Measurements from ENCODE around the gene POLR2J. TPM values are rescaled to one million over a fixed set of nuclear protein-coding genes. Genes with fewer than 3 reads are reported as not detected.

Gene POLR2J
- total RNA-seq, 2 experiments from 2014 or later = 71.2 to 72.9 TPM

DNA sequence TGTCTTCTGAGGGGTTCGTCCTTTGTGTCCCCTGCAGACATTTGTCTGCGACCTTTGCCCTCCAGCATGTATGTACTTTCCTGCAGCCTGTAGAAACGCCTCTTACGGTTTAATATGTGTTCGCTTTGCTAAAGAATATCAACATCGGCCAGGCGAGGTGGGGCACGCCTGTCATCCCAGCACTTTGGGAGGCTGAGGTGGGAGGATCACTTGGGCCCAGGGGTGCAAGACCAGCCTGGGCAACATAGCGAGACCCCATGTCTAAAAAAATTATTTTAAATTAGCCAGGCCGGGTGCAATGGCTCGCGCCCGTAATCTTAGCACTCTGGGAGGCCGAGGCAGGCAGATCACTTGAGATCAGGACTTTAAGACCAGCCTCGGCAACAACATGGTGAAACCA, 29.6 kb downstream of the POLR2J start:
- ChIA-PET POLR2A (interaction anchor here (0.7 kb wide), 1 partner anchor 51 kb away, joined by 4 read pairs; no protein-coding TSS in a partner anchor), CTCF (interaction anchor here (1.6 kb wide), 1 partner anchor 45 kb away, joined by 6 read pairs; no protein-coding TSS in a partner anchor)

DNA sequence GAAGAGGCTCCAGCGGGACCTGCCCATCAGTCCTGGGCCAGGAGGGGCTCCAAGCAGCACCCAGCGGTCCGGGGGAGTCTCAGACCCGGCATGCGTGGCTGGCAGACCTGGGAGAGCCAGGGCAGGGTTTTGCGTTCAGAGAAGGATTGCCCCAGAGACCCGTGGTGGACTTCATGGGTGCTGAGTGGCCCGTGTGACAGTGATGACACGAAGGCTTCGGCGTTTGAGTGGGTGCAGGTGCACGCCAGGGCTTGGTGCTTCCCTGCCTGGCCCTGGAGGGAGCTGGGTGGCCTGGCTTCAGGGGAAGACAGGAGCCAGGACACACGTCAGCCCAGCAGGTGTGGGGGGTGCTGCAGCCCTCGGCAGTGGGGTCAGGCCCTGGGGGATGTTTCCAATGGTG, 31.4 kb downstream of the POLR2J start:
- CTCF ChIA-PET = no interaction called here
- POLR2A ChIA-PET = no interaction called here

DNA sequence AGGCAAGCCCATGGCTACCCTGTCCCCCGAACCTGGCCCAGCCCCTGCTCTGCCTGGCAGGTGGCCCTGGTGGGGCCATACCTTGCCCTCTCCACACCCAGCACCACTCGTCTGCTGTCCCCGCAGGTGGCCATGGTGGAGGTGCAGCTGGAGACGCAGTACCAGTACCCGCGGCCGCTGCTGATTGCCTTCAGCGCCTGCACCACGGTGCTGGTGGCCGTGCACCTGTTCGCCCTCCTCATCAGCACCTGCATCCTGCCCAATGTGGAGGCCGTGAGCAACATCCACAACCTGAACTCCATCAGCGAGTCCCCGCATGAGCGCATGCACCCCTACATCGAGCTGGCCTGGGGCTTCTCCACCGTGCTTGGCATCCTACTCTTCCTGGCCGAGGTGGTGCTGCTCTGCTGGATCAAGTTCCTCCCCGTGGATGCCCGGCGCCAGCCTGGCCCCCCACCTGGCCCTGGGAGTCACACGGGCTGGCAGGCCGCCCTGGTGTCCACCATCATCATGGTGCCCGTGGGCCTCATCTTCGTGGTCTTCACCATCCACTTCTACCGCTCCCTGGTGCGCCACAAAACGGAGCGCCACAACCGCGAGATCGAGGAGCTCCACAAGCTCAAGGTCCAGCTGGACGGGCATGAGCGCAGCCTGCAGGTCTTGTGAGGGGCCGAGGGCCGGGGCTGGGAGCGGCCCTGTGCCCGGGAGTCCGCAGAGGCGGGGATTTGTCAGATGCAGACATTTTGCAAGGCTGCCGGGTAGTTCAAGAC, 32.1 kb downstream of the POLR2J start:
- POLR2A ChIA-PET = no interaction called here
- CTCF ChIA-PET = no interaction called here

DNA sequence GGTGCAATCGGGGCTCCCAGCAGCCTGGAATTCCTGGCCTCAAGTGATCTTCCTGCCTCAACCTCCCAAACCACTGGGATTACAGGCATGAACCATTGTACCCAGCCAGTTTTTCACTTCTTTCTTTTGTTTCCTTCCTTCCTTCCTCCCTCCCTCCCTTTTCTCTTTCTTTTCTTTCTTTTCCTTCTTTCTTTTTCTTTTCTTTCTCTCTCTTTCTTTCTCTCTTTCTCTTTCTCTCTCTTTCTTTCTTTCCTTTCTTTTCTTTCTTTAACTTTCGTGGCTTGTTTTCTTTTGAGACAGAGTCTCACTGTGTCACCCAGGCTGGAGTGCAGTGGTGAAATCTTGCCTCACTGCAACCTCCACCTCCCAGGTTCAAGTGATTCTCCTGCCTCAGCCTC, 33.0 kb downstream of the POLR2J start:
- ChIA-PET CTCF (no interaction called here), POLR2A (no interaction called here)

GRCh38 chr7:102444961-102445673, 33.6 kb downstream of the POLR2J start:
- CTCF ChIA-PET = no interaction called here

GRCh38 chr7:102439963-102440795, 38.5 kb downstream of the POLR2J start:
- ChIA-PET CTCF (interaction anchor here (0.6 kb wide), 1 partner anchor 10 kb away, joined by 3 read pairs; no protein-coding TSS in a partner anchor), POLR2A (no interaction called here)

More at GRCh38 chr7:102444961-102445673, 33.6 kb downstream of the POLR2J start:
- POLR2A ChIA-PET = no interaction called here

DNA sequence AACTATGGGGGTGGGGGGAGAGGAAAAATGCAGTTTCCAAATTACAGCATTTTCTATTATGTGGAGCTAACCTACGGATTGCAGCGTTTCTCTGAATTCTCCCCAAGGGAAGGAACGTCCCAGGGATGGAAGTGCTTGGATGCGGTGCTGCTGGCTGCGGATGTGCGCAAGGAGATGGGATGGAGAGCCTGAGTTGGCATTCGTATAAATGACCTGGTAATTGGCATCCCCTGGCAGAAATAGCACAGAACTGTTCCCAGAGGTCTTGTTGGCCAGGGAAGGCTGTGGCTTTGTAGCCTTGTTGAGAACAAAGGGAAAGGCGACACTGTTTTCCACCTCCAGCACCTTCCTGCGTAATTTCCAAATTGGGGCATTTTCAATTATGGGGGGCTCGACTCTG, 42.6 kb downstream of the POLR2J start:
- ChIA-PET POLR2A (no interaction called here), CTCF (interaction anchor here (1.3 kb wide), 1 partner anchor 20 kb away, joined by 3 read pairs; no protein-coding TSS in a partner anchor)

- CTCF ChIA-PET = interaction anchor here (0.6 to 2.9 kb wide), 6 partner anchors 8 to 33 kb away, joined by 3 to 14 read pairs (median 4); no protein-coding TSS in a partner anchor
- POLR2A ChIA-PET = interaction anchor here (1.1 kb wide), 1 partner anchor 9 kb away, joined by 5 read pairs; no protein-coding TSS in a partner anchor
These were observed 44.7 kb downstream of the POLR2J start for GRCh38 chr7:102434039-102434486.

DNA sequence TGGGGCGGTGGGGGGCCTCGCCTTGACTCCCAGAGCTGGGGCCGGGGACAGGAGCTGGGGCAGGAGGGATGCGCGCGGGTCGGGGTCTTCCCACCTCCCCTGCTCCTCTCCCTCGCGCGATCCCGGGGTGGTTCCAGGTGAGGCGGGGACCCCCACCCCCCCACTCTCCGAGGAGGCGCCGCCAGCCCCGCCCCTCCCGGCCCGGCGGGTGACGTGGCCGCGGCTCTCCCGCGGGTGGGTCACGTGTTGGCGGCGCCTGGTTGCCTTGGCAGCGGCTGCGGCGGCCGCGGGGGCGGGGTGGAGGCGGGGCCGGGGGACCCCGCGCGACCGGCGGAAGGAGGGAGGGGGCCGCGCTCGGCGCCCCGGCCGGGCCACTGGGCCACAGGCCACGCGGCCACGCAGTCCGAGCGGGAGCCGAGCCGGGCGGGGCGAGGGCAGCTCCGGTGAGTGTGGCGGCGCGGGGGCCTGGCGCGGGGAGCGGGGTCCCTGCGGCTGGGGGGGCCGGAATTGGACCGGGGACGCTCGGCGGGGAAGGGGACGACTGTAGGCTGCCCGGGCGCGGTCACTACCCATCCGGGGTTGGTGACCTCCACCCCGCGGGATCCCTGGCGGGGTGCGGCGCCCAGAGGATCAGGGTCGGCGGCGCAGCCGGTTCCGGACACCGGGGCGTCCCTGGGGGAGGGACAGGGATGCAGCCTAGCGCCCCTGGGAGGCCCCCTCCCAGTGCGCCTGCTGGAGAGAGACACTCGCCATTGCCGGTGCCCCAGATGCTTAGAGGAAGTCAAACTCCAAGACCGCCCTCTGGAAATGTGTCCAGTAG, 45.3 kb downstream of the POLR2J start, which contains the start of gene ORAI2:
Gene ORAI2, plus strand, starts transcription at position 357 of the 820 bp plus-strand sequence. CDS start 5,382 bp downstream, outside the sequence.
- CTCF ChIA-PET = interaction anchor here (0.6 to 2.9 kb wide), 6 partner anchors 8 to 32 kb away, joined by 3 to 14 read pairs (median 4); no protein-coding TSS in a partner anchor

GRCh38 chr7:102432442-102433218, 46.1 kb downstream of the POLR2J start:
- POLR2A ChIA-PET = interaction anchor here (0.7 to 1.5 kb wide), 2 partner anchors 17 to 24 kb away, joined by 3 to 8 read pairs; no protein-coding TSS in a partner anchor
- CTCF ChIA-PET = interaction anchor here (1.8 to 2.9 kb wide), 2 partner anchors 16 to 27 kb away, joined by 7 to 14 read pairs; no protein-coding TSS in a partner anchor

More for the DNA sequence above, 45.3 kb downstream of the POLR2J start, which contains the start of gene ORAI2:
- POLR2A ChIA-PET = interaction anchor here (0.7 to 1.1 kb wide), 2 partner anchors 8 to 23 kb away, joined by 3 to 5 read pairs; no protein-coding TSS in a partner anchor

DNA sequence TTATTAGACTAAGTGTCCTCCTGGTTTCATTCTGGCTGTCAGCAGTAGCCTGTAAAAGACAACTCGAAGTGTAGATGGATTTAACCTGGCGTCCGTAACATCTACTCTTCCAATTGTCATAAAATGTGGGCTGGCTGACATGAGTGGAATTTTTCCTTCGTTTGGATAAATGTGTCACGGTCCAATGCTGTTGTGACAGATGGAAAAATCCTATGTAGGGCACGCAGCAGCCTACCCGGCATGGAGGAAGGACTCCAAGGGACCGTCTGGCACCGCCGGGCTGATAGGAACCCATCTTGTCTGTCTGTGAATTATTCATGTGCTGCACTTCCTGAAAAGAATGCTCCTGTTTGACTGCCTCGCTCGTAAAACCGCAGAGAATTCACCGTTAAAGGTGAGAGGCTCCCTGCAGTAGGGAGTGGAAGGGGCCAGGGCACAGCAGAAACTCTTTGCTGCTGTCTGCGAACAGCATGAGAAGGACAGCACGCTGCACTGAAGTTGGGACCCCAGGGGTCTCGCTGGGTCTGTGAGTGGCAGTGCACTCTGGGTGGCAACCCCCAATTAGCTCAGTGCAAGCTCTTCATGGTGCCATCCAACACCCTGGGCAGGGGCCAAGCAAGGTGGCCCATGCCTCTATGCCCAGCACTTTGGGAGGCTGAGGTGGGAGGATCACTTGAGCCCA, 47.0 kb downstream of the POLR2J start:
- POLR2A ChIA-PET = interaction anchor here (0.6 to 1.5 kb wide), 2 partner anchors 16 to 19 kb away, joined by 3 to 8 read pairs; no protein-coding TSS in a partner anchor
- CTCF ChIA-PET = interaction anchor here (0.7 to 1.8 kb wide), 2 partner anchors 15 to 502 kb away, joined by 3 to 7 read pairs; no protein-coding TSS in a partner anchor

GRCh38 chr7:102429141-102429899, 49.4 kb downstream of the POLR2J start:
- ChIA-PET CTCF (no interaction called here), POLR2A (interaction anchor here (0.5 to 0.6 kb wide), 2 partner anchors 12 to 34 kb away, joined by 3 to 5 read pairs; no protein-coding TSS in a partner anchor)

DNA sequence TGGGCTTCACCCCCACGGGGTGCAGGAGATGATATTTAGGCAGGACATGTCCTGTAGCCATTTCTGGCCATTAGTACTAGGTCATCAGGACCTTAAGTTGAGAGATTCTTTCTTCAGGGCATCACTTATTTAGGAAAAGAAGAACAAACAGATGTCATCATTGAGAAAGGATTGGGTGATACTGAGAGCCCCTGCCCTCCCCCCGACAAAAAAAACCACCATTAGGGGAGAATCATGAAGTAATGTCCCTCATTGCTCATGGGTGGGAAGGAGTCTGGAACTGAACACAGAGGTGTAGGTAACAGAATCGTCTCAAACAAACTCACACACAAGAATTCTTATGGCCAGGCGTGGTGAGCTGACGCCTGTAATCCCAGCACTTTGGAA, 51.7 kb downstream of the POLR2J start:
- ChIA-PET CTCF (interaction anchor here (0.8 to 4.3 kb wide), 4 partner anchors 11 to 140 kb away, joined by 3 to 25 read pairs (median 8); partner anchors contain the start of gene SH2B2), POLR2A (interaction anchor here (1.9 kb wide), 1 partner anchor 11 kb away, joined by 30 read pairs; no protein-coding TSS in a partner anchor)

DNA sequence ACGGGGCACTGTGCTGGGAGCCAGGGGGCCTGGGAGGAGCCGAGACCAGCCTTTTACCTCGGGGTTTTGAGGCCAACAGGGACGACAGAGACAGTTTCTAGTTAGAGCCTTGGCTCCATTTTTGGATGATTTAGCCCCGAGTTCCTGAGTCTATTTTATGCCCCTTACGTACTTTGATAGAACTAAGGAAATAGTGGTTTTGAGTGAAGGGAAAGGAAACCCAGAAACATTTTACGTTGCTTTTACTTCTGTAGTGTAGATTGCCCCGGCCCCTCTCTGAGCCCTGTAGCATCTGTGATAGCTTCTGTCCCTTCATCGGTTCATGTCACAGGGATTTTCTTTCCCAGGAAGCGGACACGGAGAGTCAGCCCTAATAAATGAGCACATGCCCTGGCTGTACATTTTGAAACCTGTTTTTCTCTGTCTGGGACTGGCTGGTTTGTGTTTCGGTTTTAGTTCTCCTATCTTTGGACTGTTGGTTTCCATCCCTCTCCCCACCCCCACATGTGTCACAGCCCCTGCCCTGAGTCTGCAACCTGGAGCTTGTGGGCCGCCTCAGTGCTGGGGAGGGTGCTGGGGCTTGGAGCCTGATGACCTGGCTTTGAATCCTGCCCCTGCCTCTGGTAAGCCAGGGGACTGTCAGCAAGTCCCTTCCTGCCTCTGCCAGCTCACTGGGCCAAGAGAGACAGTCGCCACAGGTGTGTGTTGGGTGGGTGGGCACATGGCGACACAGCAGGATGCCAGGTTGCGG, 52.3 kb downstream of the POLR2J start:
- ChIA-PET POLR2A (interaction anchor here (0.6 to 1.9 kb wide), 4 partner anchors 10 to 844 kb away, joined by 3 to 30 read pairs (median 3); no protein-coding TSS in a partner anchor), CTCF (interaction anchor here (0.8 to 4.3 kb wide), 5 partner anchors 11 to 139 kb away, joined by 3 to 25 read pairs (median 5); partner anchors contain the start of gene SH2B2)

Measured in activated CD8-positive, alpha-beta memory T cell treated with anti-CD3 and anti-CD28 coated beads for 36 hours (primary cell).